Mucosa of rectum (tissue), 2 donors: ENCODE data around the gene FGGY.

Experiments used
- H3K27ac ChIP-seq, 2 donors: one replicate each; pipeline ENCODE4 v1.7.0; 2013; ENCODE audit warnings: inconsistent platforms in 2 of 2, low read depth in 2 of 2, low read length in 2 of 2
- H3K27me3 ChIP-seq, 2 donors: one replicate each; pipeline ENCODE4 v1.7.0; 2013; ENCODE audit warnings: low read length in 2 of 2; ENCODE audit not compliant: control insufficient read depth in 2 of 2, insufficient read depth in 2 of 2
- H3K36me3 ChIP-seq, 2 donors: one replicate each; pipeline ENCODE4 v1.7.0; 2013; ENCODE audit warnings: low read length in 2 of 2; ENCODE audit not compliant: control insufficient read depth in 2 of 2, insufficient read depth in 2 of 2
- H3K4me1 ChIP-seq, 2 donors: one replicate each; pipeline ENCODE4 v1.7.0; 2013; ENCODE audit warnings: low read length in 2 of 2, mild to moderate bottlenecking in 1 of 2; ENCODE audit not compliant: control insufficient read depth in 2 of 2, insufficient read depth in 2 of 2
- H3K4me3 ChIP-seq, 2 donors: one replicate each; pipeline ENCODE4 v1.7.0; 2013; ENCODE audit warnings: low read length in 2 of 2
- H3K9ac ChIP-seq, 2 donors: one replicate each; pipeline ENCODE4 v1.7.0; 2013; ENCODE audit warnings: low read length in 2 of 2, low read depth in 1 of 2, mild to moderate bottlenecking in 1 of 2
- H3K9me3 ChIP-seq, 2 donors: one replicate each; pipeline ENCODE4 v1.7.0; 2013; ENCODE audit warnings: low read length in 2 of 2; ENCODE audit not compliant: control insufficient read depth in 2 of 2
- donor health status: healthy.
- donor health status: Normal muscosa, but diverticular disease.

FGGY gene

GRCh38 chr1:59755069-59755685 is 458.3 kb downstream of the FGGY start:
- no peaks in the 10 kb centered on the region for H3K36me3 ChIP-seq
- no peaks in the 10 kb centered on the region for H3K9me3 ChIP-seq
- H3K27ac ChIP-seq = no peak overlapping the region
- no peak overlapping the region for H3K4me3 ChIP-seq
- H3K9ac ChIP-seq = no peak overlapping the region
- H3K27me3 ChIP-seq = no peaks in the 10 kb centered on the region
- peaks cover 0 to 4% of the 10 kb centered on the region in 2 donors for H3K4me1 ChIP-seq

GRCh38 chr1:59757197-59757747 is 460.4 kb downstream of the FGGY start:
- H3K36me3 ChIP-seq = no peaks in the 10 kb centered on the region
- no peak overlapping the region for H3K9ac ChIP-seq
- H3K27me3 ChIP-seq = no peaks in the 10 kb centered on the region
- no peaks in the 10 kb centered on the region for H3K9me3 ChIP-seq
- peaks cover 0 to 4% of the 10 kb centered on the region in 2 donors for H3K4me1 ChIP-seq
- no peak overlapping the region for H3K4me3 ChIP-seq
- H3K27ac ChIP-seq = no peak overlapping the region

- Histone ChIP-seq H3K36me3 (no peaks in the 10 kb centered on the region), H3K9ac (peak overlapping the region in 1 of 2 donors; percentile 57), H3K4me3 (peak overlapping the region; percentile 30 to 61)
Measured at GRCh38 chr1:59759156-59759925, 462.4 kb downstream of the FGGY start.

GRCh38 chr1:59761443-59761842 is 464.5 kb downstream of the FGGY start:
- Histone ChIP-seq H3K9me3 (no peaks in the 10 kb centered on the region), H3K9ac (no peak overlapping the region), H3K4me1 (peaks cover 0 to 4% of the 10 kb centered on the region in 2 donors), H3K36me3 (no peaks in the 10 kb centered on the region), H3K27ac (no peak overlapping the region), H3K27me3 (no peaks in the 10 kb centered on the region), H3K4me3 (no peak overlapping the region)

More at GRCh38 chr1:59759156-59759925, 462.4 kb downstream of the FGGY start:
- no peak overlapping the region for H3K27ac ChIP-seq
- H3K9me3 ChIP-seq = no peaks in the 10 kb centered on the region
- H3K4me1 ChIP-seq = peaks cover 0 to 4% of the 10 kb centered on the region in 2 donors
- no peaks in the 10 kb centered on the region for H3K27me3 ChIP-seq

- Histone ChIP-seq H3K9ac (no peak overlapping the region), H3K36me3 (no peaks in the 10 kb centered on the region), H3K9me3 (no peaks in the 10 kb centered on the region), H3K4me3 (no peak overlapping the region), H3K27ac (no peak overlapping the region), H3K4me1 (peaks cover 0 to 4% of the 10 kb centered on the region in 2 donors), H3K27me3 (no peaks in the 10 kb centered on the region)
Measured at GRCh38 chr1:59763418-59763817, 466.5 kb downstream of the FGGY start.

GRCh38 chr1:59765011-59765730 is 468.3 kb downstream of the FGGY start:
- no peak overlapping the region for H3K9ac ChIP-seq

GRCh38 chr1:59766227-59766855 is 469.4 kb downstream of the FGGY start:
- Histone ChIP-seq H3K4me1 (no peaks in the 10 kb centered on the region), H3K4me3 (no peak overlapping the region), H3K36me3 (no peaks in the 10 kb centered on the region), H3K27me3 (no peaks in the 10 kb centered on the region), H3K27ac (no peak overlapping the region), H3K9ac (no peak overlapping the region), H3K9me3 (no peaks in the 10 kb centered on the region)

More at GRCh38 chr1:59765011-59765730, 468.3 kb downstream of the FGGY start:
- no peaks in the 10 kb centered on the region for H3K27me3 ChIP-seq
- H3K27ac ChIP-seq = no peak overlapping the region
- H3K9me3 ChIP-seq = no peaks in the 10 kb centered on the region
- no peaks in the 10 kb centered on the region for H3K4me1 ChIP-seq
- H3K4me3 ChIP-seq = no peak overlapping the region
- H3K36me3 ChIP-seq = no peaks in the 10 kb centered on the region

- Histone ChIP-seq H3K9me3 (no peaks in the 10 kb centered on the region), H3K4me3 (no peak overlapping the region), H3K27ac (no peak overlapping the region), H3K4me1 (no peaks in the 10 kb centered on the region), H3K9ac (no peak overlapping the region), H3K36me3 (no peaks in the 10 kb centered on the region), H3K27me3 (no peaks in the 10 kb centered on the region)
Measured at GRCh38 chr1:59767119-59767518, 470.2 kb downstream of the FGGY start.

GRCh38 chr1:59768792-59769735 is 472.2 kb downstream of the FGGY start:
- Histone ChIP-seq H3K9ac (no peak overlapping the region), H3K9me3 (no peaks in the 10 kb centered on the region), H3K36me3 (no peaks in the 10 kb centered on the region), H3K27me3 (no peaks in the 10 kb centered on the region), H3K4me1 (no peaks in the 10 kb centered on the region), H3K4me3 (no peak overlapping the region), H3K27ac (no peak overlapping the region)
